RWPE2 (cell line): ENCODE results near the gene SDC3.

Source experiments
- ATAC-seq: fragments of 200-7000 bp; cut with Tn5 transposase; 3 replicates; pipeline ENCODE4 v1.9.1; 2021; ENCODE audit warnings: low read depth
- DNase-seq: peaks from one replicate; pipeline ENCODE4 v3.0.0-alpha.2; 2020; ENCODE audit warnings: low spot score
- H3K27ac ChIP-seq: fragments of 450-650 bp; 2 replicates; pipeline ENCODE4 v1.5.1; 2017; ENCODE audit warnings: mild to moderate bottlenecking; ENCODE audit not compliant: poor library complexity, severe bottlenecking
- H3K27me3 ChIP-seq: fragments of 250-450 bp; sonication (Bioruptor Pico); 2 replicates; pipeline ENCODE4 v1.5.1; 2021; ENCODE audit warnings: mild to moderate bottlenecking, moderate library complexity; ENCODE audit not compliant: insufficient read depth, poor library complexity, severe bottlenecking
- H3K36me3 ChIP-seq: fragments of 250-450 bp; sonication (Bioruptor Pico); 2 replicates; pipeline ENCODE4 v1.5.1; 2020; ENCODE audit warnings: low read depth, mild to moderate bottlenecking, moderate library complexity
- H3K4me1 ChIP-seq: fragments of 250-450 bp; sonication (Bioruptor Pico); 2 replicates; pipeline ENCODE4 v1.5.1; 2021; ENCODE audit warnings: mild to moderate bottlenecking, moderate library complexity; ENCODE audit not compliant: insufficient read depth, poor library complexity, severe bottlenecking
- H3K4me3 ChIP-seq: fragments of 250-450 bp; sonication (Bioruptor Pico); 2 replicates; pipeline ENCODE4 v1.5.1; 2021; ENCODE audit warnings: mild to moderate bottlenecking, moderate library complexity; ENCODE audit not compliant: severe bottlenecking
- H3K9me3 ChIP-seq: fragments of 250-450 bp; sonication (Bioruptor Pico); 2 replicates; pipeline ENCODE4 v1.5.1; 2021; ENCODE audit warnings: mild to moderate bottlenecking, moderate library complexity; ENCODE audit not compliant: severe bottlenecking
- CTCF ChIP-seq: fragments of 450-650 bp; IDR thresholded peaks from one replicate; pipeline ENCODE4 v1.5.1; 2017; ENCODE audit warnings: mild to moderate bottlenecking, moderate library complexity; ENCODE audit not compliant: poor library complexity, severe bottlenecking

The SDC3 gene

GRCh38 chr1:30920827-30921226, 12.3 kb upstream of the SDC3 start:
- no peak for TF ChIP-seq CTCF
- H3K4me3 ChIP-seq: no peak overlapping the region
- no peaks in the 10 kb centered on the region for H3K4me1 ChIP-seq
- no peaks in the 10 kb centered on the region for H3K36me3 ChIP-seq
- no peak for DNase-seq
- no peaks in the 10 kb centered on the region for H3K27me3 ChIP-seq
- no peak overlapping the region for H3K27ac ChIP-seq
- no peak for ATAC-seq
- no peaks in the 10 kb centered on the region for H3K9me3 ChIP-seq

- H3K4me3 ChIP-seq: no peak overlapping the region
- ATAC-seq: no peak
These were observed 10.7 kb upstream of the SDC3 start for GRCh38 chr1:30919025-30919881.

DNA sequence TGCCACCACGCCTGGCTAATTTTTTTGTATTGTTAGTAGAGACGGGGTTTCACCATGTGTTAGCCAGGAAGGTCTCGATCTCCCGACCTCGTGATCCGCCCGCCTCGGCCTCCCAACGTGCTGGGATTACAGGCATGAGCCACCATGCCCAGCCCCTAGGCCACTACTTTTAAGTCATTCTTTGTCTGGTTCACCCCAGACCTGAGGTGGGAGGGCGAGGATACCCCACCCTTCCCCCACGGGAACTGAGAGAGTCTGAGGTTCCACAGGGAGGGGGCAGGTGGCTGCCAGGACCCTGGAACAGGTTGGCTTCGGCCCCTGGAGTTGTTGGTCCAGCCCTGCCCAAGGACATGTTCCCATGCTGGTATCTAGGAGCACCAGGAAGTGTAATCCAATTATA, 7.7 kb upstream of the SDC3 start:
- TF ChIP-seq CTCF: no peak
- Histone ChIP-seq H3K27me3 (no peaks in the 10 kb centered on the region), H3K27ac (no peak overlapping the region), H3K4me1 (no peaks in the 10 kb centered on the region), H3K36me3 (no peaks in the 10 kb centered on the region), H3K9me3 (no peaks in the 10 kb centered on the region), H3K4me3 (no peak overlapping the region)
- ATAC-seq (no peak), DNase-seq (peak; percentile 33)

More at GRCh38 chr1:30919025-30919881, 10.7 kb upstream of the SDC3 start:
- no peak for DNase-seq
- H3K9me3 ChIP-seq: no peaks in the 10 kb centered on the region
- no peak overlapping the region for H3K27ac ChIP-seq
- H3K27me3 ChIP-seq: no peaks in the 10 kb centered on the region
- H3K4me1 ChIP-seq: no peaks in the 10 kb centered on the region
- H3K36me3 ChIP-seq: no peaks in the 10 kb centered on the region
- TF ChIP-seq CTCF: no peak

- Histone ChIP-seq H3K27me3 (no peaks in the 10 kb centered on the region), H3K9me3 (no peaks in the 10 kb centered on the region), H3K36me3 (no peaks in the 10 kb centered on the region), H3K27ac (no peak overlapping the region), H3K4me1 (no peaks in the 10 kb centered on the region), H3K4me3 (no peak overlapping the region)
- no peak for TF ChIP-seq CTCF
- DNase-seq (peak; percentile 36), ATAC-seq (no peak)
These were observed 7.1 kb upstream of the SDC3 start for GRCh38 chr1:30915491-30916230.
